ENCODE results near the gene METTL9.

The METTL9 gene

DNA sequence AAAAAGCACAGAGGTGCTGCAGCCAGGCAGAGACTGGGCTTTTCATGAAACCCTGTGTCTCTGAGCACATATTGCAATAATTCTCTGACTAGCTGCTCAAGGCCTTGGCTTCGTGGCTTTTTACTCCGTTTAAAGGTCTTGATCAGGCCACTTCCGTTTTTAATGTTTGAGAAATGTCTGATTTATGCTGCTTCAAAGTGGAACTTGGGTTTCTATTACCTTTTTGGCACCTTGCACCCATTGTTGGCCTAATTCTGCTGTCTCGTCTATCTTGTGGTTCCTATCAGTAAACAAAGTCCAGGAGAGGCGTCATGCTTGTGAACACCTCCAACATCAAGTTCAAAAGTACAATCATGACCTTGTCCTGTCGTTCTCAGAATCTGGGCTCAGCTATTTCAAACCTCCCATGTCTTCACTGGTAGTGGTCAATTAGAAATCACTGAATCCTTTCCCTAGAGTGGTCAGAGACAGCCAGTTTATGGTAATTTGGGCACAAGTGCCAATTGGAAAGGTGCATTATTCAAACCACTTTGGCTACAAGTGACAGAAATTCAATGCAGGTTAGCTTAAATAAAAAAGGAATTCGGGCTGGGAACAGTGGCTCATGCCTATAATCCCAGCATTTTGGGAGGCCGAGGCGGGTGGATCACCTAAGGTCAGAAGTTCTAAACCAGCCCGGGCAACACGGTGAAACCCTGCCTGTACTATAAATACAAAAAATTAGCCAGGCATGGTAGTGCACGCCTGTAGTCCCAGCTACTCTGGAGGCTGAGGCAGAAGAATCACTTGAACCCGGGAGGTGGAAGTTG is 33.3 kb upstream of the METTL9 start:
- TF ChIP-seq, protein P1, sequence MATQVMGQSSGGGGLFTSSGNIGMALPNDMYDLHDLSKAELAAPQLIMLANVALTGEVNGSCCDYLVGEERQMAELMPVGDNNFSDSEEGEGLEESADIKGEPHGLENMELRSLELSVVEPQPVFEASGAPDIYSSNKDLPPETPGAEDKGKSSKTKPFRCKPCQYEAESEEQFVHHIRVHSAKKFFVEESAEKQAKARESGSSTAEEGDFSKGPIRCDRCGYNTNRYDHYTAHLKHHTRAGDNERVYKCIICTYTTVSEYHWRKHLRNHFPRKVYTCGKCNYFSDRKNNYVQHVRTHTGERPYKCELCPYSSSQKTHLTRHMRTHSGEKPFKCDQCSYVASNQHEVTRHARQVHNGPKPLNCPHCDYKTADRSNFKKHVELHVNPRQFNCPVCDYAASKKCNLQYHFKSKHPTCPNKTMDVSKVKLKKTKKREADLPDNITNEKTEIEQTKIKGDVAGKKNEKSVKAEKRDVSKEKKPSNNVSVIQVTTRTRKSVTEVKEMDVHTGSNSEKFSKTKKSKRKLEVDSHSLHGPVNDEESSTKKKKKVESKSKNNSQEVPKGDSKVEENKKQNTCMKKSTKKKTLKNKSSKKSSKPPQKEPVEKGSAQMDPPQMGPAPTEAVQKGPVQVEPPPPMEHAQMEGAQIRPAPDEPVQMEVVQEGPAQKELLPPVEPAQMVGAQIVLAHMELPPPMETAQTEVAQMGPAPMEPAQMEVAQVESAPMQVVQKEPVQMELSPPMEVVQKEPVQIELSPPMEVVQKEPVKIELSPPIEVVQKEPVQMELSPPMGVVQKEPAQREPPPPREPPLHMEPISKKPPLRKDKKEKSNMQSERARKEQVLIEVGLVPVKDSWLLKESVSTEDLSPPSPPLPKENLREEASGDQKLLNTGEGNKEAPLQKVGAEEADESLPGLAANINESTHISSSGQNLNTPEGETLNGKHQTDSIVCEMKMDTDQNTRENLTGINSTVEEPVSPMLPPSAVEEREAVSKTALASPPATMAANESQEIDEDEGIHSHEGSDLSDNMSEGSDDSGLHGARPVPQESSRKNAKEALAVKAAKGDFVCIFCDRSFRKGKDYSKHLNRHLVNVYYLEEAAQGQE (IDR thresholded peaks at IDR 0.05; ENCODE audit: insufficient read depth in 1 of 2, low read depth in 2 of 2, low read length in 2 of 2): no peak
- TF ChIP-seq POLR2AphosphoS5 (IDR thresholded peaks at IDR 0.05; ENCODE audit: low read depth, low read length) (no peak), TAF1 (IDR thresholded peaks at IDR 0.05; ENCODE audit: borderline replicate concordance, insufficient read depth, low read length) (no peak), SIN3A (IDR thresholded peaks at IDR 0.05; ENCODE audit: borderline replicate concordance, insufficient read depth, low read length) (no peak), FOXP2 (optimal IDR thresholded peaks at IDR 0.05; ENCODE audit: borderline replicate concordance, extremely low read depth, extremely low read length, insufficient read depth) (no peak)

DNA sequence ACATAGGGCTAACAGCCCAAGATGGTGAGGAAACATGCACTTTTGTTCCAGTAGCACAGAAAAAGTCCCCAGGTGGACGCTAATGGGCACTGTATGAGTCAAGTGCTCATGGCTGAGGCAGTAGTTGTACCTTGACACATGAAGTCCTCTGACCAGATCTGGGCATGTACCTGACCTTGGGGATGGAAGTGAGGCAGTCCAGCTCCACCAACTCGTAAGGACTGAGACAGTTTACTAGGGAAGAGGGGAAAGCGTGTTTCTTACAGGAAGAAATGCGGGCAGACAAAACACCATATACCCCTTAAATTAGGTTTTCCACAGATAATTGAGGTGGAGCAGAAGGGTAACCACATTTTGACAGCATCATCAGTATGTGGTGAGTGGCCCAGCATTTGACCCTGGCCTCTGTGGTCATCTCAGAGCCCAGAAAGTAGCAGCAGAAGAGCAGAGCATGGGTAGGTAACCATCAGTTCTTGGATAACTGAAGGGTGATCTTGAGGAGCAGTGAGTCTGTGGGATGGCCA is 32.4 kb upstream of the METTL9 start:
- TF ChIP-seq SIN3A (IDR thresholded peaks at IDR 0.05; ENCODE audit: borderline replicate concordance, insufficient read depth, low read length) (no peak), POLR2AphosphoS5 (IDR thresholded peaks at IDR 0.05; ENCODE audit: low read depth, low read length) (no peak), TAF1 (IDR thresholded peaks at IDR 0.05; ENCODE audit: borderline replicate concordance, insufficient read depth, low read length) (no peak), FOXP2 (optimal IDR thresholded peaks at IDR 0.05; ENCODE audit: borderline replicate concordance, extremely low read depth, extremely low read length, insufficient read depth) (no peak)
- TF ChIP-seq, protein P1 (IDR thresholded peaks at IDR 0.05; ENCODE audit: insufficient read depth in 1 of 2, low read depth in 2 of 2, low read length in 2 of 2): no peak

DNA sequence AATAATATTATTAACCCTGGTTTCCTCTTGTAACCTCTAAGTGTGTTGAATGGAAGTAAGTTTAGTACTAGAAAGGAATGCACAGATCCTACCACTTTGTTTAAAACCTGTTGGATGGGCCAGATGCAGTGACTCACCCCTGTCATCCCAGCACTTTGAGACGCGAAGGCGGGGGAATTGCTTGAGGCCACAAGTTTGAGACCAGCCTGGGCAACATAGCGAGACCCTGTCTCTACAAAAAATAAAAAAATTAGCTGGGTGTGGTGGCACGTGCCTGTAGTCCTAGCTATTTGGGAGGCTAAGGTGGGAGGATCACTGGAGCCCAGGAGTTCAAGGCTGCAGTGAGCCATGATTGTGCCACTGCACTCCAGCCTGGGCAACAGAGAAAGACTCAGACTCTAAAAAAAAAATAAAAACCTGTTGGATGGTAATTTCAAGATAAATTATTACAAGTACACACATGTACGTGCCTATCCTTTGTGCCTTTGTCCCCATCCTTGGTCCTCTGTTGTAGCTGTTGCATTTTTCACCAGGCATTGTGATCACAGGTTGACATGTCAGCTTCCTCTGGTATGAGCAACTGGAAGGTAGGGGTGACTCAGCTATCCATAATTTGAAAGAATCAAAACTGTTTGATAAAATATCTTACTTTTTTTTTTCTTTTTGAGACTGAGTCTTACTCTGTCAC is 30.7 kb upstream of the METTL9 start:
- TF ChIP-seq, protein P1 (IDR thresholded peaks at IDR 0.05; ENCODE audit: insufficient read depth in 1 of 2, low read depth in 2 of 2, low read length in 2 of 2): no peak
- TF ChIP-seq POLR2AphosphoS5 (IDR thresholded peaks at IDR 0.05; ENCODE audit: low read depth, low read length) (no peak), TAF1 (IDR thresholded peaks at IDR 0.05; ENCODE audit: borderline replicate concordance, insufficient read depth, low read length) (no peak), FOXP2 (optimal IDR thresholded peaks at IDR 0.05; ENCODE audit: borderline replicate concordance, extremely low read depth, extremely low read length, insufficient read depth) (no peak), SIN3A (IDR thresholded peaks at IDR 0.05; ENCODE audit: borderline replicate concordance, insufficient read depth, low read length) (no peak)

DNA sequence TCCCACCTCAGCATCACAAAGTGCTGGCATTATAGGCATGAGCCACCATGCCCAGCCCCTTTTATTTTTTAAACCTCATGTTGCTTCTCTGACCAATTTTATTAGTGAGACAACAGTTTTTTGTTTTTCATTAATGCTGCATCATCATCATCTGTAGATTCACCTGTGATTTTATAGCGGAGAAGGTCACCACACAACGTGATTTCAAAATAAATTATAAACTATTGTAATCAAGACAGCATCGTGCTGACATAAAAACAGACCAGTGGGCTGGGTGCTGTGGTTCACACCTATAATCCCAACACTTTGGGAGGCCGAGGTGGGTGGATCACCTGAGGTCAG is 28.7 kb upstream of the METTL9 start:
- TF ChIP-seq SIN3A (IDR thresholded peaks at IDR 0.05; ENCODE audit: borderline replicate concordance, insufficient read depth, low read length) (no peak), FOXP2 (optimal IDR thresholded peaks at IDR 0.05; ENCODE audit: borderline replicate concordance, extremely low read depth, extremely low read length, insufficient read depth) (no peak), TAF1 (IDR thresholded peaks at IDR 0.05; ENCODE audit: borderline replicate concordance, insufficient read depth, low read length) (no peak), POLR2AphosphoS5 (IDR thresholded peaks at IDR 0.05; ENCODE audit: low read depth, low read length) (no peak)
- TF ChIP-seq, protein P1 (IDR thresholded peaks at IDR 0.05; ENCODE audit: insufficient read depth in 1 of 2, low read depth in 2 of 2, low read length in 2 of 2): no peak

All from PFSK-1 (cell line).